SK-N-SH treated with all-trans-retinoic acid at 6 μM for 48 hours (cell line): ENCODE data around the gene FSIP1.

Experiments used
- CSDC2 ChIP-seq: fragments of 250-450 bp; sonication (Bioruptor Pico); IDR thresholded peaks from 2 replicates; pipeline ENCODE4 v1.5.0; 2020; ENCODE audit warnings: mild to moderate bottlenecking, moderate library complexity
- GLIS3 ChIP-seq: fragments of 250-450 bp; sonication (Bioruptor Pico); IDR thresholded peaks from 2 replicates; pipeline ENCODE4 v1.5.0; 2020; ENCODE audit warnings: mild to moderate bottlenecking, moderate library complexity
- ISL1 ChIP-seq: fragments of 250-450 bp; sonication (Bioruptor Pico); IDR thresholded peaks from 2 replicates; pipeline ENCODE4 v2.1.2; 2022; ENCODE audit warnings: mild to moderate bottlenecking, moderate library complexity
- OSR1 ChIP-seq: fragments of 250-450 bp; sonication (Bioruptor Pico); IDR thresholded peaks from 2 replicates; pipeline ENCODE4 v1.8.0; 2022; ENCODE audit warnings: moderate library complexity, mild to moderate bottlenecking, inconsistent platforms
- PPARA ChIP-seq: fragments of 250-450 bp; sonication (Bioruptor Pico); IDR thresholded peaks from 2 replicates; pipeline ENCODE4 v1.5.0; 2020; ENCODE audit warnings: mild to moderate bottlenecking, borderline replicate concordance
- TCF4 ChIP-seq: fragments of 250-450 bp; sonication (Bioruptor Pico); IDR thresholded peaks from 2 replicates; pipeline ENCODE4 v1.8.0; 2021; ENCODE audit warnings: mild to moderate bottlenecking, moderate library complexity, borderline replicate concordance
- ZFP3 ChIP-seq: fragments of 250-450 bp; sonication (Bioruptor Pico); IDR thresholded peaks from 2 replicates; pipeline ENCODE4 v1.5.0; 2020; ENCODE audit warnings: mild to moderate bottlenecking, moderate library complexity
- ZFP30 ChIP-seq: fragments of 450-650 bp; formaldehyde crosslinking; IDR thresholded peaks from 2 replicates; pipeline ENCODE4 v1.5.0; 2022; ENCODE audit warnings: mild to moderate bottlenecking, moderate library complexity

DNA sequence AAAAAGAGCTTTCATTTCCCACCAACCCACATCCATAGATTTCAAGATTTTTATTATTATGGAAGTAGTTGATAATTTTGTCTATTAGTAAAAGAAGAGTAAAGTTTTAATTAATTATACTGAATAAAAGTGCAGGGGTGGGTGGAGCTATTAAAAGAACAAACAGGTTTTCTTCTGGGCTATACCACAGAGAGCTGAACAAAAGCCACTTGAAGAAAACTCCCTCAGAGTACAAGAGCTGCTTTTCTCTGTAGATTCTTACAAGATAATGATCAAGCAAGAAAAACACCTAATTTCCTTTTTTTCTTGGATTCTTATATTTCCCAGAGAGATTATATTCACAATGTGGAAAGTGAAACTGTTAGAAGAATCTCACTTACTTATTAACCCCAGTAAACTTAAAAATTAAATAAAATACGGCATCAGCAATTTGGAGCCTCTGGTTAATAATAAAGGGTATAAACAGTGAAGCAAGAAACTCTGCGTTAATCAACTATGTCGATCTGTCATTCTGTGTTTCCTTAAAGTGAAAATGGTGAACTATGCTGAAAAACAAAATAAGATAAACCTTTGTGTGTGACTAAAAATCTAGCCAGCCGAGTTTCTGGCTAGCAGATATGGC is 116.9 kb downstream of the FSIP1 start:
- TF ChIP-seq PPARA: no peak
- TF ChIP-seq ISL1 (CRISPR knock-in tag): no peak
- no peak for TF ChIP-seq CSDC2 (CRISPR knock-in tag)
- TF ChIP-seq TCF4 (CRISPR knock-in tag): no peak
- TF ChIP-seq ZFP3 (CRISPR knock-in tag): no peak
- TF ChIP-seq OSR1 (CRISPR knock-in tag): no peak
- TF ChIP-seq ZFP30 (CRISPR knock-in tag): no peak
- no peak for TF ChIP-seq GLIS3
